HG02623 (cell line): ENCODE measurements around the gene TJP3.

ENCODE experiments used
- ATAC-seq: cut with Tn5 transposase; IDR thresholded peaks from one replicate; pipeline ENCODE4 v1.9.1; 2021; ENCODE audit warnings: moderate library complexity; ENCODE audit not compliant: unreplicated experiment

The TJP3 gene

GRCh38 chr19:3783660-3784584 is 75.7 kb downstream of the TJP3 start:
- no peak for ATAC-seq

GRCh38 chr19:3784607-3785450 is 76.6 kb downstream of the TJP3 start:
- ATAC-seq: no peak

- ATAC-seq: no peak
Measured at GRCh38 chr19:3785451-3785937, 77.3 kb downstream of the TJP3 start.

- ATAC-seq: no peak
Measured at GRCh38 chr19:3785938-3786824, 78.0 kb downstream of the TJP3 start, which contains the start of gene MATK. Gene MATK (minus strand): TSS chr19:3786381. CDS start chr19:3785135, 1,246 bp downstream.

GRCh38 chr19:3788996-3789778 is 81.0 kb downstream of the TJP3 start:
- no peak for ATAC-seq

GRCh38 chr19:3790209-3790734 is 82.1 kb downstream of the TJP3 start:
- no peak for ATAC-seq

- no peak for ATAC-seq
Measured at GRCh38 chr19:3790941-3791340, 82.8 kb downstream of the TJP3 start.

- ATAC-seq: no peak
Measured at GRCh38 chr19:3792114-3792513, 83.9 kb downstream of the TJP3 start.

- ATAC-seq: no peak
Measured at GRCh38 chr19:3793799-3794198, 85.6 kb downstream of the TJP3 start.

- ATAC-seq: no peak
Measured at GRCh38 chr19:3796358-3796757, 88.2 kb downstream of the TJP3 start.

- ATAC-seq: no peak
Measured at GRCh38 chr19:3798137-3798536, 90.0 kb downstream of the TJP3 start.
